Mucosa of gallbladder (tissue), 1 donor: Measurements from ENCODE around the gene KRTAP1-5. TPM values are rescaled to one million over a fixed set of nuclear protein-coding genes. Genes with fewer than 3 reads are reported as not detected.
"Not testable (repeated sequence)": the region's sequence is repeated elsewhere in the genome, so short reads cannot be mapped to it uniquely, and the experiment has no call there.

Source experiments
- DNase-seq: peaks from one replicate; pipeline ENCODE4 v3.0.0-alpha.2; 2020; ENCODE audit warnings: low spot score
- total RNA-seq: library from RNA; stranded (reverse); gene quantifications from one replicate; pipeline ENCODE4 v1.2.1, GENCODE V29; 2021
- donor health status: DM: no; HTN: no; CAD: no.

Gene KRTAP1-5, protein sequence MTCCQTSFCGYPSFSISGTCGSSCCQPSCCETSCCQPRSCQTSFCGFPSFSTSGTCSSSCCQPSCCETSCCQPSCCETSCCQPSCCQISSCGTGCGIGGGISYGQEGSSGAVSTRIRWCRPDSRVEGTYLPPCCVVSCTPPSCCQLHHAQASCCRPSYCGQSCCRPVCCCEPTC
- not detected for total RNA-seq

DNA sequence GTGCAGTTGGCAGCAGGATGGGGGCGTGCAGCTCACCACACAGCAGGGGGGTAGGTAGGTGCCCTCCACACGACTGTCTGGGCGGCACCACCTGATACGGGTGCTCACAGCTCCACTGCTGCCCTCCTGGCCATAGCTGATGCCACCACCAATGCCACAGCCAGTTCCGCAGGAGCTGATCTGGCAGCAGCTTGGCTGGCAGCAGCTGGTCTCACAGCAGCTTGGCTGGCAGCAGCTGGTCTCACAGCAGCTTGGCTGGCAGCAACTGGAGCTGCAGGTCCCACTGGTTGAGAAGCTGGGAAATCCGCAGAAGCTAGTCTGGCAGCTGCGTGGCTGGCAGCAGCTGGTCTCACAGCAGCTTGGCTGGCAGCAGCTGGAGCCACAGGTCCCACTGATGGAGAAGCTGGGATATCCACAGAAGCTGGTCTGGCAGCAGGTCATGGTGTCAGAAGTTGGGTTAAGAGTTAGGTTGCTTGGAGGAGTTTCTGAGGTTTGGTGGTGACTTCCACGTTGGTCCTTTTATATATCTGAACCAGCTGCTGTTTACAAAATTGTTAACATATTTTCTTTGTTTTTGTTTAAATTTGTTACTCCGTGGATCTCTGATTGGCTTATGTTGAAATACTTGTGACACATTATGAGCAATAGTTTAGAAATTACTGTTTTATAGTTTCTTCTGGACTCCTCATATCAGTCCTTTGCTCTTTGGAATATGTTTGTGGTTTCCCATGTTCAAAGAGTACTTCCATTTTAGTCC, at the start of gene KRTAP1-5:
KRTAP1-5 (minus strand) TSS at position 494 of the 757 bp plus-strand sequence; CDS start at position 441, 53 bp downstream.
- no peak for DNase-seq

DNA sequence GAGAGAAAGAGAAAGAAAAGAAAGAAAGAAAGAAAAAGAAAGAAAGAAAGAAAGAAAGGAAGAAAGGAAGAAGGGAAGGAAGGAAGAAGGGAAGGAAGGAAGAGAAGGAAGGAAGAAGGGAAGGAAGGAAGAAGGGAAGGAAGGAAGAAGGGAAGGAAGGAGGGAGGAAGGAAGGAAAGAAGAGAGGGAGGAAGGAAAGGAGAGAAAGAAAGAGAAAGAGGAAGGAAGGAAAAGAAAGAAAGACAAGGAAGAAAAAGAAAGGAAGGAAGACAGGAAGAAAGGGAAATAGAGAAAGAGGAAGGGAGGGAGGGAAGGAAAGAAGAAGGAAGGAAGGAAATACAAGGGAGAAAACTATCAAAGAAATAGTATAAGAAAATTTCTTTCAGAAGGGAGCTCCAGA, 49.8 kb upstream of the KRTAP1-5 start:
- no peak for DNase-seq

DNA sequence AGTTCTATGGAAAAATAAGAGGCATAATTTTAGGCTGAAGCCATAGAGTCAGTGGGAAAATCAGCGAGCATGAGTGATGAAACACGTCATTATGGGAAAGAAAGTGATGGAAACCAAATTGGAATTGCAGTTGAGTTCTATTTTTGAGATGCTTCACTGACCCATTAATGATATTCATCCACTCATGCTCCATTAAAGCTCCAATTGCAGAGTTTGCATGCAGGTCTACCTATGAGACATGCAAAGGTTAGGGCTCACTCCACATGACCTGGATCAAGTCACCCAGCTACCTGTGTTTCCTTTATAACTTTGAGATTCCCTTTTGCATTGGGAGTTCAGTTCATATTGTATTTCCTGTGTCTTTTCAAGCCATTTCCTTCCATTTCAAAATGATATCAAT, 46.7 kb upstream of the KRTAP1-5 start:
- DNase-seq, result no peak

DNA sequence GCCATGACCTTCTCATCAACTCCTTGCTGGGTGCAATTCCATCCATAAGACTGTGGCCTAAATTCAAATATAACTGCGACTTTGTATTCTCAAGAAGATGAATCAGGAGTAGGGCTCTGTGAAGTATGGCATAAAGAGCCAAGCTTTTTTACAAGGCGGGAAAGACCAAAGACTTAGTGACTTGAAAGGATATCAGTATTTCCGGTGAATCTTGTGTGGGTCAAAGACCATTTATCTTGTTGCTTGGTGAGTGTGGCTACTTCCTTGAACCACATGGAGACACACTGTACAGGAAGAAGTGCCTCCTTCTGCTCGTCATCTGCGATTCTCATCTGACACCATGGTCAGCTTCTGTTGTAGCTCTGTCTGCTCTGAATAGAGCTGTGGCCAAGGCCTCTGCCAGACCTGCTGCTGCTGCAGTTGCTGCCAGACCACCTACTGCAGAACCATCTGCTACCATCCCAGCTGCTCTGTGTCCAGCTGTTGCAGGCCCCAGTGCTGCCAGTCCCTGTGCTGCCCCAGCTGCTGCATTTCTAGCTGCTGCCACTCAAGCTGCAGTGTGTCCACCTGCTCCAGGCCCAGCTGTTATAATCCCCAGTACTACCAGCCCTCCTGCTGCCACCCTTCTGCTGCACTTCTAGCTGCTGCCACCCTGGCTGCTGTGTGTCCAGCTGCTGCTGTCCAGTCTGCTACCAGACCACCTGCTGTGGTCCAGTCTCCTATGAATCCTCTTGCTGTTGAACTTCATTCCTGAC, 44.8 kb upstream of the KRTAP1-5 start:
- no peak for DNase-seq

DNA sequence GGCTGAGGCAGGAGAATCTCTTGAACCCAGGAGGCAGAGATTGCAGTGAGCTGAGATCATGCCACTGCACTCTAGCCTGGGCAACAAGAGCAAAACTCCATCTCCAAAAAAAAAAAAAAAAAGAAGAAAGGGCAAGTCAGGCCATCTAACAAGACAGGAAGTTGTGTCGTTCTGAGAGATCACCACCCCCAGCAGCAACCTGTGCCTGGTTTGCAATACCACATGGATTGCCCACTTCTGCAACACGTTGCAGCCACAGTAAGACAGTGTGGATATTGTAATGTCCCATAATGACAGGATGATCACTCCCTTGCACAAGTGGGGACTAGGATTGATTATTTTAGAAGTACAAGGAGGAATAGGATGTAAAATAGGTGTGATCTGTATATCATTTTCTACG, 42.0 kb upstream of the KRTAP1-5 start:
- no peak for DNase-seq

DNA sequence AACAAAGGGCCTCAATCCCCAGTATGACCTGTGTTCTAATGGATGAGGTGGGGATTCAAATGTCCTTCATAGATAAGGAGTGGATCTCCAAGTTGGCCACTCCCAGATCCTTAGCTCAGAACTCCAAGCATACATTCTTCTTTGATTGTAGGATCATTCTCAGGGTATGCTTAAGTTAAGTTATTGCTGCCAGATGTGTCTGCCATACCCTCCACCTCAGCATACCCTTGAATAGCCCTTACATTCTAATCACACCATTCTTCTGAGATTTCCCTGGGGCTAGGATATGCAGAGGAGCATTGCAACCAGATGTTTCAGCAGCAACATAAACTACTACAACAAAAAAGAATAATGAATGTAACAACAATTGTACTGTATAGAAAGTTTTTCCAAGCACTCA, 40.3 kb upstream of the KRTAP1-5 start:
- no peak for DNase-seq

DNA sequence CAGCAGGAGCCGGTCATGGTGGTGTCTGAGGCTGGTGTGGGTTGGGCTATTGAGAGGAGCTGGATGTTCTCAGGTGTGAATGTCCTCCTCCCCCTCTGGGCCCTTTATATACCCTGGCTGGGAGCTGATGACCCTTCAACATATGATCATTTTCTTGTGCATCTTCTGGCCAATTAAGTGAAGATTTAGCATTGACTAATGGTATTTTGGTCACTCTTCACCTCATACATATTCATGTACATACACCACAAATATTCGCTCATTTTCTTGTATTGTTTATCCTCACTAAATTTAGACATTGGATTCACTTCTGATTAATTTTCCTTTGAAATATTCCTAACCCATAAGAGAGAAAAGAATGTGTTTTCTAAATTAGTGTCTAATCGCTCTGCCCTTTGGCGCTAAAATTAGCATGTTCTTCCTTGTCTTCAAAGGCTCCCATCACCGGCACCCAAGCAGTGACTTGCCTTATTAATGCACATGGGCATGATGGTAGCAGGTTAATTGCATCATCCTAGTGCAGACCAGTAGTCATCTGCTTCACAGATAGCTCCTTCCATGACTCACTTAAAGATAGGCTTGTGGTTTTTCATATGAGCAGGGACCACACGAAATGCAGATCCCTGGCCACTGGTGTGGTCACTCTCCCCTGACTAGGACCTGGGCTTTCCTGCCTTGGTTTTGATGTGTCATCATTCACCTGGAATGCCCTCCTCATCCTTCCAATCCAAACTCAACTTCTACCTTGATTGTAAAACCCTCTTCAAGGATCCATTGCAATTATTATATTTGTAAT, 39.0 kb upstream of the KRTAP1-5 start, which contains the start of gene KRTAP2-4:
KRTAP2-4 (minus strand) TSS at position 51 of the 796 bp plus-strand sequence; CDS start at position 17, 34 bp downstream.
- DNase-seq, result no peak

DNA sequence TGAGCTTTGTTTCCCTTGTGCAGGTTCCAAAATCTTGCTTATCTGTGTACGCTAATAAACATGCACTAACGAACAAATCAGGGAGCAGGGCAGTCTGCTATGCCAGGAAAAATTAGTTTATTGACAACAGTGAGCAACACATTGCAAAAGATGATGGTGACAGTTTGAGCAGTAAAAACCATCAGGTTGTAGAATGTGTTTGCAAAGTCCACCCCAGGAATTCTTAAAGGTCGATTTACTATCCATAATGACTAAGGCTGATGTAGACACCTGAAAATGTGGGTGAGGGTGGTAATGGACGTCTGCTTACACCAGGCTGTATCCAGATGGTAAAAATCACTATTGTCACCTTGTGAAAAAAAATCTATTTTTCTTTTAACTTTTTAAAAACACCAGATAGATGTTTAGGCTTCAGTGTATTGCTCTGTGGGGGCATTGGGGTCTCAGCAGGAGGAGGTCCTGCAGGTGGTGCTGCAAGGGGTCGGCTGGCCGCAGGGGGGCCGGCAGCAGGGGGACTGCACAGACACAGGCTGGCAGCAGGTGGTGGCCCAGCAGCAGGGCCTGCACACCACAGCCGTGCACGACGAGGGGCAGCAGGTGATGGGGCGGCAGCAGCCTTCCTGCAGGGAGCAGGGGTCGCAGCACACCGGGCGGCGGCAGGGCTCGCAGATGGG, 38.1 kb upstream of the KRTAP1-5 start:
- not testable (repeated sequence) for DNase-seq

DNA sequence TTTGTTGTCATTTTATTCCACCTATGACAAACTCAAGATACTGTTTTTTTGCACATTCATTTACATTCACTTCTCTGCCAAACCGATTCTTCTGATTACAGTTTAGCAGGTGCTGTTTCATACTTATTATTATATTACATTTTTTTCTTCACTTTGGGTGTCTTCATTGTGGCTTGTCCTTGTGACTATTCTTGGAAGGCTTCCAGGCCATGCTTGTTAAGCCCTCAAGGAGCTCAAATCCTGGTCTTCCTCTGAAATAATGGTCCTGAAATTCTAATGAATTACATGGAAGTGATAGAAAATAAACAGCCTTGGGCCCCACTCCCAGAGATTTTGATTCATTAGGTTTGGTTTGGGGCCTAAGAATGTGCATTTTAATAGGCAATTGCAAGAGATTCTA, 37.3 kb upstream of the KRTAP1-5 start:
- DNase-seq, result no peak

DNA sequence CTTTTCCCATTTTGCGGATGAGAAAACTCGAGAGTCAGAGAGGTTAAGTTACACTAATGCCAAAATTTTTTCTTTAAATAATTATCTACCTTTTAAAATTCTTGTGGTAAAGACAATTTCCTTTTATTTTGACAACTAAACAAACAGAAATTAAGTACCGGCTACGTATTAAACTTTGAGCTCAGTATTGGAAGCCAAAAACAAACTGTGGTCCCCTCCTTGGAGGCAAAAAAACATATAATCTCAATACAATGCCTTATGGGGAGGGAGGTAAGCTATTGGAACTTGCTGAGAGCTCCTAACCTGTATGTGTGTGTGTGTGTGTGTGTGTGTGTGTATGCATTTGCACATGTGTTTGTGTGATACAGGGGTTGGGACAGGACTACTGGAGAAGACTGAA, 36.4 kb upstream of the KRTAP1-5 start:
- DNase-seq, result no peak

DNA sequence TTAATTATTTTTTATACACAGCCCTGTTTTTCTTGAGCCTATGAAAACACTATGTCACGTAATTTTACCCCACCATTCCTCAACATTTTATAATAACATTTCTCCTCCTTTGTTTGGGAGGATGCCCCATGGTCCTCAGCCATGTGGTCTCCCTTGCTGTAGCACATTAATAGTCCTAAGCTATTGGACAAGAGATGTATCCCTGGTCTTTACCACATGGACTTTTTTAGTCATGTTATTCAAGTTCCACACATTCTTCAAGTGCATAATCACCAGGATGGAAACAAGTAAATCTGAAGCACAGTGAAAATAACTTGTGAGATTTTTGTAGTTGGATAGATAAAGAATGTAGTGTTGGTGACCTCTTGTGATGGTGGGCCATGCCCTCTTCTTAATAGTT, 35.0 kb upstream of the KRTAP1-5 start:
- no peak for DNase-seq

DNA sequence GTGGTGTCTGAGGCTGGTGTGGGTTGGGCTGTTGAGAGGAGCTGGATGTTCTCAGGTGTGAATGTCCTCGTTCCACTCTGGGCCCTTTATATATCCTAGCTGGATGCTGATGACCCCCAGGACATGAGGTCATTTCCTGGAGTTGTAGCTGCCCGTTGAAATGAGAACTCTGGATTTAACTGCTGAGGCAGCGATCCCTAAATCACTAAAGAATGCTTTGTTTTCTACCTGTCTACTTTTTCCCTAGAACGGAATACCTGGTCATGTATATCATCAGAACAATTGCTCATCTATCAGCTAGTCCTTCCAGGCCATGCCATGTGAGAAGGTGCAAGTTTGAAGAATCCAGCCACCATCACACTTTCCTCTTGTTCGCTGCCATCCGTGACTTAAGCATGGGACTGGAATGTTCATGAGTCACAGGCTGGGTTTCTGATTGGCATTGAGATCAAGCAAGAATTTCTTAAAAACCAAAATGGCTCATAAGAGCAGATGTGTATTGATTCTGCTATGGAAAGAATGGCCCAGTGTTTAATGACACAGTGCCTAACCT, 33.1 kb upstream of the KRTAP1-5 start, which contains the start of gene KRTAP2-3:
KRTAP2-3 (minus strand) TSS at position 63 of the 553 bp plus-strand sequence. CDS start 64 bp downstream, outside the sequence.
- no peak for DNase-seq

DNA sequence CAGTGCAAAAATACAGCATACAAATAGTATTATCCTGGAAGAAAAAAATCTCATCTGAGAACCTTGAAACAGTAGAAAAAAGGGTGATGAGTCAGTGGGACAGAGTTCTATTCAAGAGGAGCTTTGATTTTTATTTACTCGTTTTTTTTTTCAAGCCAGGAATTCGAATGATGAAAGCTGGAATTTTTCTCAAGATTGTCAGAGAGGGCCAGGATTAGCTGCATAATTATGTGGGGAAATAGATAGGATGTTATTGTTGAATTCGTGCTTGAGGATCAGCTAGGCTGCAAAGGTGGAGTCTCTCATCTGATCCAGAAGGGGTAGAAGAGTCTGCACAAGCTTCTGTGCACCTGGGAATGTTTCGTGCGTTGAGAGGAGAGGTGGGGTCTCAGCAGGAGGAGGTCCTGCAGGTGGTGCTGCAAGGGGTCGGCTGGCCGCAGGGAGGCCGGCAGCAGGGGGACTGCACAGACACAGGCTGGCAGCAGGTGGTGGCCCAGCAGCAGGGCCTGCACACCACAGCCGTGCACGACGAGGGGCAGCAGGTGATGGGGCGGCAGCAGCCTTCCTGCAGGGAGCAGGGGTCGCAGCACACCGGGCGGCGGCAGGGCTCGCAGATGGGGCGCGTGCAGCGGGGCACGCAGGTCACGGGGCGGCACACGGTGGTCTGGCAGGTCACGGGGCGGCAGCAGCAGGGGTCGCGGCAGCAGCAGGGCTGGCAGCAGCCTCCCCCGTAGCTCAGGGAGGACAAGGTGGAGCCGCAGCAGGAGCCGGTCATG, 32.5 kb upstream of the KRTAP1-5 start:
- not testable (repeated sequence) for DNase-seq

DNA sequence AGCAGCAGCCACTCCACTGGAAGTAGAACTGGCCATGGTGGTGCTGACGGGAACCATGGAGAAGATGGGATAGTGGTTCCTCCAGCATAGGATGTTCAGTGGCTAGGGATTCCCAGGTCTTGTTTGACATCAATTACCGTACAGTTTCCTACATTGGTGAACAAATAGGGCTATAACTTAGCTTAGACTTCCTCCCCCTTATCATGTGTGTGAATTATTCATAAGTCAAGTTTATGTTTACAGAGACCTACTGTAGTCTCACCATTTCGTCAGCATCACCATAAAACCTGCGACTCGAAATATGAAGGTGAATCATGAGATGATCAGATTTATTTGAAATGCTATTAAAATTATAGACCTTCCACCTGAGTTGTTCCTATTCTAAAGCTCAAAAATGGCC, 31.7 kb upstream of the KRTAP1-5 start:
- DNase-seq, result no peak

DNA sequence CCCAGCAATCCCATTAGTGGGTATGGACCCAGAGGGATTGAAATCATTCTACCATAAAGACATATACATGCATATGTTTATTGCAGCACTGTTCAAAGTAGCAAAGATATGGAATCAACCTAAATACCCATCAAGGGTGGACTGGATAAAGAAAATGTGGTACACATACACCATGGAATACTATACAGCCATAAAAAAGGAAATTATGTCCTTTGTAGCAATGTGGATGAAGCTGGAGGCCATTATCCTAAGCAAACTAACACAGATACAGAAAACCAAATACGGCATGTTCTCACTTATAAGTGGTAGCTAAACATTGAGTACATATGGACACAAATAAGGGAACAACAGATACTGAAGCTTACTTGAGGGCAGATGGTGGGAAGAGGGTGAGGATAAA, 30.5 kb upstream of the KRTAP1-5 start:
- DNase-seq, result no peak

DNA sequence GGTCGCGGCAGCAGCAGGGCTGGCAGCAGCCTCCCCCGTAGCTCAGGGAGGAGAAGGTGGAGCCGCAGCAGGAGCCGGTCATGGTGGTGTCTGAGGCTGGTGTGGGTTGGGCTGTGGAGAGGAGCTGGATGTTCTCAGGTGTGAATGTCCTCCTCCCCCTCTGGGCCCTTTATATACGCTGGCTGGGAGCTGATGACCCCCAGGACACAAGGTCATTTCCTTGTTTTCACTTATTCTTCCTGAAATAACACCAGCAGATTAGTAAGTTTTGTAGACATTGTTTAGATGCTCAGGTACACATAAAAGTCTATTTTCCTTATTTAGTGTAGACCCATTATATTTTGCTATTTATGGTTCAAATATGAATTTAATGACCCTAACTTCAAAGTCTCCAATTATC, 28.1 kb upstream of the KRTAP1-5 start, which contains the start of gene KRTAP2-2:
KRTAP2-2 (minus strand) TSS at position 101 of the 400 bp plus-strand sequence; CDS start at position 82, 19 bp downstream.
- DNase-seq, result not testable (repeated sequence)

DNA sequence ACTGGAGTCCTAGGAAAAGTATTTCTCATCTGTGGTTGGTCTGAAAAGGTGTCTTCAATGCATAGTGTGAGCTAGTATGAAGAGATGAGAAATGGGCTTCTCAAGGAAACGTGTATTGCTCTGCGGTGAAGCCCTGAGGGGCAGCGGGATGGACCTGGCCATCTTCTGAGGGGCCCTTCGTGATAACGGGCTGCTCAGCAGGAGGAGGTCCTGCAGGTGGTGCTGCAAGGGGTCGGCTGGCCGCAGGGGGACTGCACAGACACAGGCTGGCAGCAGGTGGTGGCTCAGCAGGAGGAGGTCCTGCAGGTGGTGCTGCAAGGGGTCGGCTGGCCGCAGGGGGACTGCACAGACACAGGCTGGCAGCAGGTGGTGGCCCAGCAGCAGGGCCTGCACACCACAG, 27.5 kb upstream of the KRTAP1-5 start:
- not testable (repeated sequence) for DNase-seq

DNA sequence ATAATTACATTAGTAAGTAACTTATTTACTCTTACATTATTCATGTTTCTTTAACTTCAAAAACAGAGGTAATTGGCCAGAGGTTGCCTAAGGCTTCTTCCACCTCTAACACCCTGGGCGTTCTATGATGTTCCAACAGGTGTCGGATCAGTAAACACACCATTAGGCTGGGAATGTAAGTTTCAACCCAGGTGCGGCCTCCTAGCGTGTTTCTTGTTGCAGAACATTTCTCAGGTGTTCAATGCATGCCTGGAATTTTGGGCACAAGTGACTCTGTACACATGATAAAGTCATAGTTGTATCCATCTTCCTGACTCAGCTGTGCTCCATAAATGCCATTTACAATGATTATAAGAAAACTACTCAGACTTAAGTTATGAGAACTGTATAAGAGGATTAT, 27.0 kb upstream of the KRTAP1-5 start:
- no peak for DNase-seq

DNA sequence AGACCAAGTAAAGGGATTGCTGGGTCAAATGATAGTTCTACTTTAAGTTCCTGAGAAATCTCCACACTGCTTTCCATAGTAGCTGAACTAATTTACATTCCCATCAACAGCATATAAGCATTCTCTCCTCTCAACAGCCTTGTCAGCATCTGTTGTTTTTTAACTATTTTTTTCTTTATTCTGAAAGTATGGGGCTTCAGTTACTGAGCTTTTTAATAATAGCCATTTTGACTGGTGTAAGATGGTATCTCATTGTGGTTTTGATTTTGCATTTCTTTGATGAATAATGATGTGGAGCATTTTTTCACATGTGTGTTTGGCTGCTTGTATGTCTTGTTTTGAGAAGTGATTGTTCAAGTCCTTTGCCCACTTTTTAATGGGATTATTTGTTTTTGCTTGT, 25.6 kb upstream of the KRTAP1-5 start:
- DNase-seq, result no peak

DNA sequence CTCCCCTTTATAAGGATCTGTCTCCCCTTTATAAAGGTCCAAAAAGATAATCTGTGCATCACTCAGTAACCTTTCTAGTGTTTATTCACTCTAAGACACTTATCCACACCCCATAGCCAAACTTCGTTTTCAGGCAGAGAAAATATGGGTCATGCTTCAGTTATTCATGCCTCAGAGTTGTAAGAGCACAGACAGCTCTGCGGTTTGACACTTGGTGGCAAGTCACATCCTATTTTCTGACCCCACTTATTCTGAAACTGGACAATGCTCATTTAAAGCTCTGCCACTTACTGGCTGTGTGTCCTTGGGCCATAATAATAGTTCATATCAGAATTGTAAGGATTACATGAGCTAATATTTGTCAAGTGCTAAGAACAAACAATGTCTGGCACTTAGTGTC, 22.1 kb upstream of the KRTAP1-5 start:
- DNase-seq, result no peak
